IMR-90 (cell line): ENCODE data around the gene FTO. TPM values are rescaled to one million over a fixed set of nuclear protein-coding genes. Genes with fewer than 3 reads are reported as not detected.

Experiments
- ATAC-seq: fragments of 200-7000 bp; cut with Tn5 transposase; 2 replicates; pipeline ENCODE4 v1.9.1; 2020; ENCODE audit warnings: low read depth, mild to moderate bottlenecking, moderate library complexity
- BruUV-seq: library from RNA; stranded (reverse); fragments of 400-500 nt; replicated peaks from 2 replicates; lab custom pipeline; 2021; lab: Mats Ljungman, UMichigan
- CTCF ChIA-PET: fragments of 300-600 bp; formaldehyde crosslinking; extraction: SDS; loops from one replicate; lab custom pipeline; 2021; ENCODE audit warnings: antibody characterized with exemption; lab: Yijun Ruan, JAX
- POLR2A ChIA-PET: fragments of 300-600 bp; sonication (Branson Sonifier 250); formaldehyde crosslinking; loops from one replicate; lab custom pipeline; 2022; ENCODE audit warnings: antibody characterized with exemption; ENCODE audit not compliant: unreplicated experiment; lab: Charles Lee
- DNase-seq: peaks from one replicate; pipeline ENCODE4 v3.0.0; 2013
- H2AFZ ChIP-seq: replicated peaks from 2 replicates; pipeline ENCODE3; 2013; ENCODE audit warnings: low read length, mild to moderate bottlenecking; ENCODE audit not compliant: poor library complexity
- H2AK5ac ChIP-seq: 2 replicates; pipeline ENCODE4 v1.6.1; 2013; ENCODE audit warnings: low read depth, low read length, inconsistent platforms
- H2AK9ac ChIP-seq: replicated peaks from 2 replicates; pipeline ENCODE3; 2013; ENCODE audit warnings: mild to moderate bottlenecking, low read depth, low read length, moderate library complexity; ENCODE audit not compliant: poor library complexity
- H2BK120ac ChIP-seq: 2 replicates; pipeline ENCODE4 v1.6.1; 2013; ENCODE audit warnings: low read depth, low read length, inconsistent platforms
- H2BK15ac ChIP-seq: 3 replicates; pipeline ENCODE4 v1.6.1; 2013; ENCODE audit warnings: low read depth, low read length, inconsistent platforms
- H2BK20ac ChIP-seq: 2 replicates; pipeline ENCODE4 v1.6.1; 2013; ENCODE audit warnings: low read depth, mild to moderate bottlenecking, inconsistent platforms, low read length, moderate library complexity
- H2BK5ac ChIP-seq: 2 replicates; pipeline ENCODE4 v1.6.1; 2013; ENCODE audit warnings: mild to moderate bottlenecking, low read depth, low read length, inconsistent platforms; ENCODE audit not compliant: poor library complexity, severe bottlenecking
- H3K14ac ChIP-seq: replicated peaks from 2 replicates; pipeline ENCODE4 v1.6.1; 2013; ENCODE audit warnings: low read depth, low read length, inconsistent platforms
- H3K18ac ChIP-seq: 2 replicates; pipeline ENCODE4 v1.6.1; 2013; ENCODE audit warnings: low read depth, low read length, control low read depth
- H3K23ac ChIP-seq: 2 replicates; pipeline ENCODE4 v1.6.1; 2013; ENCODE audit warnings: low read depth, low read length, inconsistent platforms
- H3K27ac ChIP-seq: 2 replicates; pipeline ENCODE4 v1.5.1; 2013; ENCODE audit warnings: mild to moderate bottlenecking, control low read depth, low read length; ENCODE audit not compliant: insufficient read depth
- H3K27me3 ChIP-seq: 2 replicates; pipeline ENCODE4 v1.6.1; 2013; ENCODE audit warnings: low read length; ENCODE audit not compliant: control insufficient read depth, insufficient read depth
- H3K36me3 ChIP-seq: 2 replicates; pipeline ENCODE4 v1.6.1; 2013; ENCODE audit warnings: low read length, mixed read lengths; ENCODE audit not compliant: control insufficient read depth, insufficient read depth
- H3K4ac ChIP-seq: 2 replicates; pipeline ENCODE4 v1.6.1; 2013; ENCODE audit warnings: low read depth, low read length, inconsistent platforms
- H3K4me1 ChIP-seq: 2 replicates; pipeline ENCODE4 v1.6.1; 2013; ENCODE audit warnings: low read length, mixed read lengths; ENCODE audit not compliant: control insufficient read depth, insufficient read depth
- H3K4me2 ChIP-seq: 2 replicates; pipeline ENCODE4 v1.6.1; 2013; ENCODE audit warnings: low read depth, mild to moderate bottlenecking, control low read depth, low read length, moderate library complexity
- H3K4me3 ChIP-seq: 2 replicates; pipeline ENCODE4 v1.5.1; 2013; ENCODE audit warnings: low read depth, mild to moderate bottlenecking, control low read depth, low read length, moderate library complexity; ENCODE audit not compliant: insufficient read depth
- H3K56ac ChIP-seq: 2 replicates; pipeline ENCODE4 v1.6.1; 2013; ENCODE audit warnings: low read length, inconsistent platforms; ENCODE audit not compliant: insufficient read depth; ENCODE audit errors: extremely low read depth
- H3K79me1 ChIP-seq, 2 experiments: 2 replicates each; pipeline ENCODE4 v1.6.1; 2013; ENCODE audit warnings: low read length in 2 of 2, inconsistent platforms in 1 of 2, low read depth in 1 of 2
- H3K9ac ChIP-seq: 2 replicates; pipeline ENCODE4 v1.6.1; 2013; ENCODE audit warnings: low read depth, low read length, control low read depth
- H3K9me1 ChIP-seq: 2 replicates; pipeline ENCODE4 v1.6.1; 2013; ENCODE audit warnings: low read length, inconsistent platforms; ENCODE audit not compliant: insufficient read depth
- H3K9me3 ChIP-seq: 2 replicates; pipeline ENCODE4 v1.6.1; 2013; ENCODE audit warnings: low read length; ENCODE audit not compliant: control insufficient read depth, insufficient read depth
- H4K20me1 ChIP-seq: 2 replicates; pipeline ENCODE4 v1.6.1; 2013; ENCODE audit warnings: low read length, inconsistent platforms; ENCODE audit not compliant: insufficient read depth
- H4K5ac ChIP-seq: 2 replicates; pipeline ENCODE4 v1.6.1; 2013; ENCODE audit warnings: mild to moderate bottlenecking, low read depth, low read length, control low read depth
- H4K8ac ChIP-seq, 2 experiments: 2 replicates each; pipeline ENCODE4 v1.6.1; 2013; ENCODE audit warnings: low read depth in 2 of 2, low read length in 2 of 2, control low read depth in 1 of 2, inconsistent platforms in 1 of 2
- H4K91ac ChIP-seq: 2 replicates; pipeline ENCODE4 v1.6.1; 2013; ENCODE audit warnings: low read depth, low read length, inconsistent platforms; ENCODE audit not compliant: insufficient read depth
- MAFK ChIP-seq: IDR thresholded peaks from 2 replicates; pipeline ENCODE4 v1.6.1; 2012; ENCODE audit warnings: low read depth, low read length, improper control_type of control experiment
- dilution Hi-C: fragments of 300-500 bp; cut with HindIII; formaldehyde crosslinking; loops from one replicate; pipeline ENCODE4 v1.14.3; 2018; ENCODE audit warnings: low sequenced_read_pairs; ENCODE audit not compliant: unreplicated experiment
- in situ Hi-C: fragments of 300-500 bp; cut with MboI; formaldehyde crosslinking; loops from 3 replicates; pipeline ENCODE4 v1.14.3; 2019; ENCODE audit warnings: low sequenced_read_pairs, inconsistent platforms, mixed read lengths
- intact Hi-C: fragments of 100-400 bp; cut with micrococcal nuclease; formaldehyde crosslinking; loops from 2 replicates; pipeline ENCODE4 v1.10.0; 2022
- polyA plus RNA-seq, 3 experiments: library from polyadenylated mRNA; depleted of rRNA; stranded (reverse); fragments of >200 nt; gene quantifications; 2 replicates each; pipeline ENCODE4 v1.2.3, GENCODE V29; 2012; ENCODE audit warnings: low replicate concordance in 1 of 3
- total RNA-seq: library from RNA; depleted of rRNA; stranded (reverse); fragments of >200 nt; gene quantifications from 2 replicates; pipeline ENCODE4 v1.2.3, GENCODE V29; 2012

The FTO gene
- total and polyA plus RNA-seq, 2 of the 4 experiments (the other 2 are of a cell fraction) = 70.3 to 132 TPM

GRCh38 chr16:53672461-53672860, 31.5 kb upstream of the FTO start:
- H2BK15ac ChIP-seq = no peak overlapping the region
- no peak overlapping the region for H3K4me2 ChIP-seq
- ATAC-seq (no peak), DNase-seq (no peak)
- H3K36me3 ChIP-seq = no peaks in the 10 kb centered on the region
- intact Hi-C loops (no loop called here), in situ Hi-C loops (no loop called here), dilution Hi-C loops (no loop called here)
- H4K91ac ChIP-seq = no peak overlapping the region
- no peak overlapping the region for H3K4me3 ChIP-seq
- no peak overlapping the region for H3K9ac ChIP-seq
- H3K79me1 ChIP-seq = no peaks in the 10 kb centered on the region
- no peak overlapping the region for H4K8ac ChIP-seq
- H3K4ac ChIP-seq = no peak overlapping the region
- no peak overlapping the region for H2AK5ac ChIP-seq
- no peak overlapping the region for H3K56ac ChIP-seq
- H3K4me1 ChIP-seq = no peaks in the 10 kb centered on the region
- POLR2A ChIA-PET = no interaction called here
- no peak overlapping the region for H2BK20ac ChIP-seq
- H2AFZ ChIP-seq = no peak overlapping the region
- H3K9me3 ChIP-seq = no peaks in the 10 kb centered on the region
- no peak overlapping the region for H3K27ac ChIP-seq
- no peak overlapping the region for H2BK120ac ChIP-seq
- H3K14ac ChIP-seq = no peak overlapping the region
- no peak for TF ChIP-seq MAFK
- no peak overlapping the region for H3K23ac ChIP-seq
- CTCF ChIA-PET = no interaction called here
- H4K5ac ChIP-seq = no peak overlapping the region
- BruUV-seq = no TSS peak
- no peak overlapping the region for H2BK5ac ChIP-seq
- H4K20me1 ChIP-seq = no peaks in the 10 kb centered on the region
- no peak overlapping the region for H2AK9ac ChIP-seq
- H3K9me1 ChIP-seq = no peaks in the 10 kb centered on the region
- H3K27me3 ChIP-seq = no peaks in the 10 kb centered on the region
- H3K18ac ChIP-seq = no peak overlapping the region
